ENCODE measurements around the gene GPBAR1. TPM values are rescaled to one million over a fixed set of nuclear protein-coding genes. Genes with fewer than 3 reads are reported as not detected.
"Not testable (repeated sequence)": the region's sequence is repeated elsewhere in the genome, so short reads cannot be mapped to it uniquely, and the experiment has no call there.

Gene GPBAR1
- total RNA-seq, 1 experiment from 2014 or later = 0.37 TPM

DNA sequence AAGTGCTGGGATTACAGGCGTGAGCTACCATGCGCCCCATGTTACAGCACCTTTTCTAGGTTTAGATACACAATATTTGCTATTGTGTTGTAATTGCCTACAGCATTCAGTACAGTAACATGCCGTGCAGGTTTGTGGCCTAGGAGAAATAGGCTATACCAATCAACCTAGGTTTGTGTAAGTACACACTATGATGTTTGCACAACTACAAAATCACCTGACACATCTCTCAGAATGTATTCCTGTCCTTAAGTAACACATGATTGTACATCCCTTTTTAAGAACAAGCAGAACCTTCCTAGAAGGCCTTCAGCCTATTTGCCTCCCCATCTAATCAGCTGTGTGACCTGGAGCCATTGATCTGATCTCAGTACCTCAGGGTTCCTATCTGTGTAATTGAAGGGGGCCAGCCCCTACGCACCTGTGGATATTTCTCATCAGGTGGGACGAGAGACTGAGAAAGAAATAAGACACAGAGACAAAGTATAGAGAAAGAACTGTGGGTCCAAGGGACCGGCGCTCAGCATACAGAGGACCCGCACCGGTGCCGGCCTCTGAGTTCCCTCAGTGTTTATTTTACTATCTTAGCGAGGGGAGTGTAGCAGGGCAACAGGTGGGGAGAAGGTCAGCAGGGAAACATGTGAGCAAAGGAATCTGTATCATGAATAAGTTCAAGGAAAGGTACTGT is 50.2 kb downstream of the GPBAR1 start:
- DNase-seq (ENCODE audit: low spot score) = no peak

DNA sequence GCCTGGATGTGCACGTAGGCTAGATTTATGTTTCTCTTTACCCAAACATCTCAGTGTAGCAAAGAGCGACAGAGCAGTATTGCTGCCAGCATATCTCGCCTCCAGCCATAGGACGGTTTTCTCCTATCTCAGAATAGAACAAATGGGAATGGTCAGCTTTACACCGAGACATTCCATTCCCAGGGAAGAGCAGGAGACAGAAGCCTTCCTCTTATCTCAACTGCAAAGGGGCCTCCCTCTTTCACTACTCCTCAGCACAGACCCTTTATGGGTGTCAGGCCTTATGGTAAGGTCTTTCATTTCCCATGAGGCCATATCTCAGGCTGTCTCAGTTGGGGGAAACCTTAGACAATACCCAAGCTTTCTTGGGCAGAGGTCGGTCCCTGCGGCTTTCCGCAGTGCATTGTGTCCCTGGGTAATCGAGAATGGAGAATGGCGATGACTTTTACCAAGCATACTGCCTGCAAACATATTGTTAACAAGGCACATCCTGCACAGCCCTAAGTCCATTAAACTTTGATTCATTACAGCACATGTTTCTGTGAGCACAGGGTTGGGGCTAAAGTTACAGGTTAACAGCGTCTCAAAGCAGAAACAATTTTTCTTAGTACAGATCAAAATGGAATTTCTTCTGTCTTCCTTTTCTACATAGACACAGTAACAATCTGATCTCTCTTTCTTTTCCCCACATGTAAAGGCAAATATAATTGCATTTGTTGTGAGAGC is 50.9 kb downstream of the GPBAR1 start:
- DNase-seq (ENCODE audit: low spot score) = not testable (repeated sequence)

DNA sequence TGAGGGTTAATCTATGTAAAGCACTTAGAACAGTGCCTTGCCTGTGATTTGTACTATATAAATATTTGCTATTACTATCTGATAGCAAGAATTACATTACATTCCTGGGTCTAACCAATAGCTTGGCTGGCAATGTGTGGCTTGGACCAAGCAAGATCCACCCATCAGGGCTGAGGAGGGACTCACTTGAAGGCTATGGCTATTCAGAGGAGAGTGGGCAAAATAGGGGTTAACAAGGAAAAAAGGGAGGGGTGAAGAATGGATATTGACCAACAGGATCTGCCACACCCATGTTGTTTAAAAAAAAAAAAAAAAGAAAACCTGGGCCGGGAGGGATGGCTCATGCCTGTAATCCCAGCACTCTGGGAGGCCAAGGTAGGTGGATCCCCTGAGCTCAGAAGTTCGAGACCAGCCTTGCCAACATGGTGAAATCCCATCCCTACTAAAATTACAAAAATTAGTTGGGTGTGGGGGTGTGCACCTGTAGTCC is 51.5 kb downstream of the GPBAR1 start:
- no peak for DNase-seq (ENCODE audit: low spot score)

DNA sequence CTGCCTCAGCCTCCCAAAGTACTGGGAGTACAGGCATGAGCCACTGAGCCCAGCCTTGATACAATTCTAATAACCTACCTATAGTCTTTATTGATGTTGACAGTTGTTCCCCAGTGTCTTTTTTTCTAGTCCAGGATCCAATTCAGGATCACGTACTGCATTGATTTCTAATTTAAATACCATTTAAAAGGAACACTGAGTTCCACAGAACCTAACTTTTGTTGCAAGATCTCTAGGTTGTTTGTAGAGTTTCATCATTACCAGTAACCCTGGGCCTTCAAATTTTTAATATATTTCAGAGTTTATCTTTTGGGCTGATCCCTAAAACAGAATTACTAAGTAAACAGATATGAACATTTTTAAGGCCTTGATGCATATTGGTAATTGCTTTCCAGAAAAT is 52.5 kb downstream of the GPBAR1 start:
- no peak for DNase-seq (ENCODE audit: low spot score)

Other genes with a start within 250 kb of the GPBAR1 start
- not detected in 2 replicates for gene RUFY4, start 191.8 kb upstream of the GPBAR1 start, total RNA-seq (2014; rRNA removed; shearing (Covaris generic))
- not detected in 2 replicates for gene CXCR2, start 135.0 kb upstream of the GPBAR1 start, total RNA-seq (2014; rRNA removed; shearing (Covaris generic))
- gene CXCR1, start 94.1 kb upstream of the GPBAR1 start, total RNA-seq (2014; rRNA removed; shearing (Covaris generic)) = not detected in 2 replicates
- 264 and 290 TPM in 2 replicates for gene ARPC2, start 43.8 kb upstream of the GPBAR1 start, total RNA-seq (2014; rRNA removed; shearing (Covaris generic))
- gene AAMP, start 9.1 kb downstream of the GPBAR1 start, total RNA-seq (2014; rRNA removed; shearing (Covaris generic)) = 120 and 187 TPM in 2 replicates
- 39.6 and 40.2 TPM in 2 replicates for gene PNKD, start 9.5 kb downstream of the GPBAR1 start, total RNA-seq (2014; rRNA removed; shearing (Covaris generic))
- gene TMBIM1, start 31.5 kb downstream of the GPBAR1 start, total RNA-seq (2014; rRNA removed; shearing (Covaris generic)) = 57.1 and 70.5 TPM in 2 replicates
- gene CATIP, start 95.8 kb downstream of the GPBAR1 start, total RNA-seq (2014; rRNA removed; shearing (Covaris generic)) = not detected in 2 replicates
- gene SLC11A1, start 121.3 kb downstream of the GPBAR1 start, total RNA-seq (2014; rRNA removed; shearing (Covaris generic)) = 0.04 and 0.10 TPM in 2 replicates
- gene CTDSP1, start 138.9 kb downstream of the GPBAR1 start, total RNA-seq (2014; rRNA removed; shearing (Covaris generic)) = 19.7 and 34.1 TPM in 2 replicates
- not detected in 2 replicates for gene VIL1, start 158.1 kb downstream of the GPBAR1 start, total RNA-seq (2014; rRNA removed; shearing (Covaris generic))

All from H4 (cell line).